Measurements from ENCODE around the gene COL27A1.

- TF ChIP-seq POLR2A (IDR thresholded peaks at IDR 0.05), result no peak
- no peak for TF ChIP-seq CTCF (IDR thresholded peaks at IDR 0.05)
- no peak for TF ChIP-seq POLR2AphosphoS5 (IDR thresholded peaks at IDR 0.05)
- TF ChIP-seq EP300 (IDR thresholded peaks at IDR 0.05), result no peak
These were observed 157.2 kb downstream of the COL27A1 start for GRCh38 chr9:114312513-114312875.
